ENCODE measurements around the gene CEACAM7. TPM values are rescaled to one million over a fixed set of nuclear protein-coding genes. Genes with fewer than 3 reads are reported as not detected.

Gene CEACAM7
- total and polyA plus RNA-seq, 5 donors from 2014 or later, result not detected

DNA sequence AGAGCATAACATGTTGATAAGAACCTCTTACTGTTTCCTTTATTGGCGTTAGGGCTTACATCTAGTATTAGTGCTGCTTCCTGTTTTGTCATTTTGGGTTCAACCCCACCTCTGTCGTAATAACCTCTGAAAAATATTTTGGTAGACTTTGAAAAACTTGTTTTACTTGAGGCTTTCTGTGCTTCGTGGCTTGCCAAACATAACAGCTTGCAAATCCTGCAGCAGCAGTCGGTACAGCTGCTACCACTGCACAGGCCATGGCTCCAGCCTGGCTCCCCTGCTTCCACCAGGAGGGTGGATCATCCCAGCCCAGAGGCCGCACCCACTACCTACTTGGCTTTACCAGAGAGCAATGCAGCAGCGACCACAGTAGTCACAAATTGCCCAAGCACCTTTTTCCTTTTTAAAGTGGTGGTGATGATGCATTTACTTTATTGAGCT lies 49.4 kb downstream of the CEACAM7 start:
- H3K27me3 ChIP-seq (ENCODE audit: control insufficient read depth, insufficient read depth, low read length), result no peaks in the 10 kb centered on the region
- H3K27ac Mint-ChIP-seq, result peak overlapping the region; percentile 97 to 100 (median 99)
- peaks cover 18 to 85% (median 46%) of the 10 kb centered on the region in 4 donors for H3K4me1 Mint-ChIP-seq
- peak; percentile 33 to 88 (median 85) for DNase-seq
- H3K4me1 ChIP-seq (ENCODE audit: control insufficient read depth, insufficient read depth, low read length, poor library complexity, severe bottlenecking), result peaks cover 53% of the 10 kb centered on the region
- H3K9me3 Mint-ChIP-seq, result peaks cover 0 to 35% (median 5%) of the 10 kb centered on the region in 7 donors
- ATAC-seq (ENCODE audit: low read depth in 2 of 2), result peak; percentile 76 to 86
- H3K27me3 Mint-ChIP-seq, result peaks cover 23% of the 10 kb centered on the region
- no peaks in the 10 kb centered on the region for H3K36me3 ChIP-seq (ENCODE audit: control insufficient read depth, insufficient read depth, low read length)
- H3K36me3 Mint-ChIP-seq, result peaks cover 23% of the 10 kb centered on the region
- peak overlapping the region; percentile 84 for H3K27ac ChIP-seq (ENCODE audit: insufficient read depth, low read length, poor library complexity, severe bottlenecking)
- peak overlapping the region; percentile 67 to 83 (median 77) for H3K4me3 Mint-ChIP-seq
- peaks cover 0 to 9% of the 10 kb centered on the region in 2 experiments for H3K9me3 ChIP-seq (ENCODE audit: control insufficient read depth in 2 of 2, low read length in 2 of 2)
- peak overlapping the region; percentile 47 for H3K4me3 ChIP-seq (ENCODE audit: low read depth, low read length)

DNA sequence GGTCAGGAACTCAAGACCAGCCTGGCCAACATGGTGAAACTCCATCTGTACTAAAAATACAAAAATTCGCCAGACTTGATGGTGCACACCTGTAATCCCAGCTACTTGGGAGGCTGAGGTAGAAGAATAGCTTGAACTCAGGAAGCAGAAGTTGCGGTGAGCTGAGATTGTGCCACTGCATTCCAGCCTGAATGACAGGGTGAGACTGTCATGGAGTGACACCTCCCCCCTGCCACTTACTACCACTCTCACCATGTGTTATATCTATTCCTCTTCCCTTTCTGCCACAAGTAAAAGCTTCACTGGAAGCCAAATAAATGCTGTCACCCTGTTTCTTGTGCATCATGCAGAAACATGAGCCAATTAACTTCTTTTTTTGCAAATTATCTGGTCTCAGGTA lies 50.6 kb downstream of the CEACAM7 start:
- peaks cover 23% of the 10 kb centered on the region for H3K36me3 Mint-ChIP-seq
- ATAC-seq (ENCODE audit: low read depth in 2 of 2), result no peak
- H3K4me1 Mint-ChIP-seq, result peaks cover 18 to 82% (median 46%) of the 10 kb centered on the region in 4 donors
- peak overlapping the region in 2 of 4 donors; percentile 78 to 83 for H3K4me3 Mint-ChIP-seq
- Histone ChIP-seq H3K4me3 (ENCODE audit: low read depth, low read length) (peak overlapping the region; percentile 33), H3K36me3 (ENCODE audit: control insufficient read depth, insufficient read depth, low read length) (no peaks in the 10 kb centered on the region), H3K9me3 (ENCODE audit: control insufficient read depth in 2 of 2, low read length in 2 of 2) (peaks cover 0 to 9% of the 10 kb centered on the region in 2 experiments), H3K27me3 (ENCODE audit: control insufficient read depth, insufficient read depth, low read length) (no peaks in the 10 kb centered on the region), H3K4me1 (ENCODE audit: control insufficient read depth, insufficient read depth, low read length, poor library complexity, severe bottlenecking) (peaks cover 53% of the 10 kb centered on the region), H3K27ac (ENCODE audit: insufficient read depth, low read length, poor library complexity, severe bottlenecking) (peak overlapping the region; percentile 84)
- H3K27me3 Mint-ChIP-seq, result peaks cover 27% of the 10 kb centered on the region
- peak overlapping the region; percentile 97 to 100 (median 99) for H3K27ac Mint-ChIP-seq
- no peak for DNase-seq
- peaks cover 0 to 36% (median 5%) of the 10 kb centered on the region in 7 donors for H3K9me3 Mint-ChIP-seq

DNA sequence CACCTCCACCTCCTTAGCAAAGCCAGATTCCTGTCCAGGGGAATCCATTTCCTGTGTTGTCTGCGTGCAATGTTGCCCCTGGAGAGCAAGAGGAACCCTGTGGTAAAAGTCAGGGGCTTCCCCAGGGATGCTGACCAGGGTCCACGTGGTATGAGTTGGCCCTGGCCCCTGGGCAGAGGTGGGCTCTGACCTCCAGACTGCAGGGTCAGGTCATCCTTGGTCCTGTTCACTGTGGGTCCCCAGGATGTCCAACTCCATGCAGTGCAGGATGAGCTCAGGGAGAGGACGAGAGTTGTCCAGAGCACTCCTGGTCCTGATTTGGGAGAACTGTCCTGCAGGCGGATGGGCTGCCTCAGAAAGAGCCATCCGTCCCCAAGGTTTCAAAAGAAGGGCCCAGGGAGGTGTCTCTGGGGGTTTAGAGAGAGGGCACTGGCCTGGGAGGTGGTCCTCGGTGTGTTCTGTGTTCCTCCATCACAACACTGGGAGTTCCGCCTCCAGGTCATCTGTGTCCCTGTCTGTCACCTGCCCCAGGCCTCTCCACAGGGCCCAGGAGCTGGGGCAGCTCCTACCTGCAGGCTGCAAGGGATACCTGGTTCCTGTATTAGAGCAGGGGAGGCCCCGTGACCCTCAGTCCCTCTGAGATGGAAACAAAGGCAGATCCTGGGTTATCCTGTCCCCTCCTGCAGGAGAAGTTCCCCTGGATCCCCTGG lies 59.9 kb downstream of the CEACAM7 start:
- no peaks in the 10 kb centered on the region for H3K36me3 ChIP-seq (ENCODE audit: control insufficient read depth, insufficient read depth, low read length)
- peak overlapping the region; percentile 80 to 97 (median 96) for H3K27ac Mint-ChIP-seq
- H3K4me3 ChIP-seq (ENCODE audit: low read depth, low read length), result peak overlapping the region; percentile 4
- H3K4me1 ChIP-seq (ENCODE audit: control insufficient read depth, insufficient read depth, low read length, poor library complexity, severe bottlenecking), result peaks cover 45% of the 10 kb centered on the region
- H3K4me3 Mint-ChIP-seq, result peak overlapping the region in 3 of 4 donors; percentile 27 to 50 (median 33)
- peaks cover 15% of the 10 kb centered on the region for H3K27me3 Mint-ChIP-seq
- H3K4me1 Mint-ChIP-seq, result peaks cover 0 to 59% (median 32%) of the 10 kb centered on the region in 4 donors
- H3K36me3 Mint-ChIP-seq, result peaks cover 11% of the 10 kb centered on the region
- no peak for ATAC-seq (ENCODE audit: low read depth in 2 of 2)
- peaks cover 17% of the 10 kb centered on the region in 2 experiments for H3K9me3 ChIP-seq (ENCODE audit: control insufficient read depth in 2 of 2, low read length in 2 of 2)
- H3K27me3 ChIP-seq (ENCODE audit: control insufficient read depth, insufficient read depth, low read length), result peaks cover 5% of the 10 kb centered on the region
- H3K9me3 Mint-ChIP-seq, result peaks cover 1 to 13% (median 5%) of the 10 kb centered on the region in 7 donors
- peak overlapping the region; percentile 60 for H3K27ac ChIP-seq (ENCODE audit: insufficient read depth, low read length, poor library complexity, severe bottlenecking)
- DNase-seq, result no peak

DNA sequence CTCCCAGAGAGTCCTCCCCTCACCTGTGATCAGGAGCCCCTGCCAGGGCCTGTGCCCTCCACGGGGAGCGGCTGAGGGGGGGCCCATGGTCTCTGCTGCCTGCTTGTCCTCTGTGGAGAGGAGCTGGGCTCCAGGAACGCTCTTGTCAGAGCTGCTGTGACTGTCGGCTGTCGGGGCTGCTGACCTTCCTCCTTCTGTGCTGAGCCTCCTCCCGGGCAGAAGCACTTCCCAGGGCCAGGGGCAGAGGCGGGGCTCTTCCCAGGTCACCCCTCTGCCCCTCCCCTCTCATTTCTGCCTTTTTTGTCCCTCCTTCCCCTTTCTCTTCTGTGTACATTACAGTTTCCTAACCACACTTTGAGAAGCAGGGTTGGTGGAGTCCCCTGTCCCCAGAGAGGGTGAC lies 61.2 kb downstream of the CEACAM7 start, which contains the start of gene CEACAM4:
TSS of gene CEACAM4 (minus strand) at position 198 of the 400 bp plus-strand sequence. CDS start at position 87, 111 bp downstream.
- Mint-ChIP-seq H3K4me3 (peak within 1 kb of the TSS; percentile 85 to 93 (median 90)), H3K9me3 (peaks cover 0 to 13% (median 5%) of the 10 kb centered on the region in 7 donors), H3K4me1 (peaks cover 0 to 71% (median 42%) of the 10 kb centered on the region in 4 donors), H3K36me3 (peaks cover 17% of the 10 kb centered on the region), H3K27ac (peak within 1 kb of the TSS; percentile 96 to 98 (median 97)), H3K27me3 (peaks cover 9% of the 10 kb centered on the region)
- no peak for DNase-seq
- Histone ChIP-seq H3K9me3 (ENCODE audit: control insufficient read depth in 2 of 2, low read length in 2 of 2) (peaks cover 17% of the 10 kb centered on the region in 2 experiments), H3K27ac (ENCODE audit: insufficient read depth, low read length, poor library complexity, severe bottlenecking) (peak within 1 kb of the TSS; percentile 60), H3K36me3 (ENCODE audit: control insufficient read depth, insufficient read depth, low read length) (no peaks in the 10 kb centered on the region), H3K4me3 (ENCODE audit: low read depth, low read length) (peak within 1 kb of the TSS; percentile 65), H3K27me3 (ENCODE audit: control insufficient read depth, insufficient read depth, low read length) (peaks cover 5% of the 10 kb centered on the region), H3K4me1 (ENCODE audit: control insufficient read depth, insufficient read depth, low read length, poor library complexity, severe bottlenecking) (peaks cover 58% of the 10 kb centered on the region)
- ATAC-seq (ENCODE audit: low read depth in 2 of 2), result peak in 1 of 2 donors; percentile 24

DNA sequence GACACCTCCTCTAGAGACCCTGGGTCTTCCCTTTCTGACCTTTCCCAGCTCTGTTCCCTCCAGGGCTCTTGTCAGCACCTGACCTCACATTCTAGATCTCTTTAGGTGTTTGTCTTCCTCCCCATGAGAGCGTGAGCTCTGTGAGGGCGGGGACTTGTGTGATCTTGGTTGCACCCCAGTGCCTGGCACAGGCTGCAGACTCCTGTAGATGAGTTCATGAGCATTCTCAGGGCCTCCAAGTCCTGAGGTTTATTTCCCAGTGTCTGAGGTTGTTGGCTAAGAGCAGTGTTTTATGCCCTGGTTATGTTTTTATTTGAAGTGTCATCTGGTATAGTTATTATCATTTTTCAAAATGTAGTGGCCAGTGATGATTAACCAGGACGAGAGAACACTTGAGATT lies 61.8 kb downstream of the CEACAM7 start:
- Histone ChIP-seq H3K27me3 (ENCODE audit: control insufficient read depth, insufficient read depth, low read length) (peaks cover 5% of the 10 kb centered on the region), H3K9me3 (ENCODE audit: control insufficient read depth in 2 of 2, low read length in 2 of 2) (peaks cover 14% of the 10 kb centered on the region in 2 experiments), H3K4me3 (ENCODE audit: low read depth, low read length) (peak overlapping the region; percentile 65), H3K27ac (ENCODE audit: insufficient read depth, low read length, poor library complexity, severe bottlenecking) (peak overlapping the region; percentile 60), H3K36me3 (ENCODE audit: control insufficient read depth, insufficient read depth, low read length) (no peaks in the 10 kb centered on the region), H3K4me1 (ENCODE audit: control insufficient read depth, insufficient read depth, low read length, poor library complexity, severe bottlenecking) (peaks cover 61% of the 10 kb centered on the region)
- H3K4me1 Mint-ChIP-seq, result peaks cover 0 to 77% (median 42%) of the 10 kb centered on the region in 4 donors
- DNase-seq, result peak in 2 of 3 donors; percentile 28 to 33
- ATAC-seq (ENCODE audit: low read depth in 2 of 2), result peak; percentile 52 to 54
- peaks cover 17% of the 10 kb centered on the region for H3K36me3 Mint-ChIP-seq
- H3K4me3 Mint-ChIP-seq, result peak overlapping the region; percentile 85 to 93 (median 90)
- peaks cover 0 to 12% (median 2%) of the 10 kb centered on the region in 7 donors for H3K9me3 Mint-ChIP-seq
- H3K27ac Mint-ChIP-seq, result peak overlapping the region; percentile 96 to 98 (median 97)
- peaks cover 9% of the 10 kb centered on the region for H3K27me3 Mint-ChIP-seq

DNA sequence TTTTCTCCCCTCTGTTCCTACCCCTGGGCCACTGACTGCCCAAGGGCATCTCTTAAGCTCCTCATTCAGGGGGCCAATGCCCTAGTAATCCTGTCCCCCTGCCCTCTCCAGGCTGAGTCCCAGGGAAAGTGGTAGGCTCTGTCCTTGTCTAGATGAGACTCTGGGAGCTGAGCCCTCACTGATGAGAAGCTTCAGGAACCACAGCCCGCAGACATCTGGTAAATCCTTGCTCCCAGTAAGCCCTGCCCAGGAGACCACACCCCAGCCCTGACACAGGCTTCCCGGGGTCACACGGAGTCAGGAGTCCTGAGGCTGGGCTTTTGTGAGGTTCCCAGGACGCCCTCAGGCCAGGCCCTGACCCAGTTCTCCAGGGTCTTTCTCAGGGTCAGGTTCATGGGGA lies 63.1 kb downstream of the CEACAM7 start:
- Mint-ChIP-seq H3K4me3 (peak overlapping the region; percentile 79 to 90 (median 84)), H3K27me3 (peaks cover 5% of the 10 kb centered on the region), H3K9me3 (peaks cover 0 to 3% (median 1%) of the 10 kb centered on the region in 7 donors), H3K27ac (peak overlapping the region; percentile 56 to 98 (median 96)), H3K36me3 (peaks cover 13% of the 10 kb centered on the region), H3K4me1 (peaks cover 0 to 83% (median 40%) of the 10 kb centered on the region in 4 donors)
- ATAC-seq (ENCODE audit: low read depth in 2 of 2), result no peak
- H3K36me3 ChIP-seq (ENCODE audit: control insufficient read depth, insufficient read depth, low read length), result no peaks in the 10 kb centered on the region
- peaks cover 61% of the 10 kb centered on the region for H3K4me1 ChIP-seq (ENCODE audit: control insufficient read depth, insufficient read depth, low read length, poor library complexity, severe bottlenecking)
- H3K4me3 ChIP-seq (ENCODE audit: low read depth, low read length), result peak overlapping the region; percentile 70
- DNase-seq, result no peak
- peaks cover under 1% of the 10 kb centered on the region in 2 experiments for H3K9me3 ChIP-seq (ENCODE audit: control insufficient read depth in 2 of 2, low read length in 2 of 2)
- peak overlapping the region; percentile 0 for H3K27ac ChIP-seq (ENCODE audit: insufficient read depth, low read length, poor library complexity, severe bottlenecking)
- H3K27me3 ChIP-seq (ENCODE audit: control insufficient read depth, insufficient read depth, low read length), result no peaks in the 10 kb centered on the region

DNA sequence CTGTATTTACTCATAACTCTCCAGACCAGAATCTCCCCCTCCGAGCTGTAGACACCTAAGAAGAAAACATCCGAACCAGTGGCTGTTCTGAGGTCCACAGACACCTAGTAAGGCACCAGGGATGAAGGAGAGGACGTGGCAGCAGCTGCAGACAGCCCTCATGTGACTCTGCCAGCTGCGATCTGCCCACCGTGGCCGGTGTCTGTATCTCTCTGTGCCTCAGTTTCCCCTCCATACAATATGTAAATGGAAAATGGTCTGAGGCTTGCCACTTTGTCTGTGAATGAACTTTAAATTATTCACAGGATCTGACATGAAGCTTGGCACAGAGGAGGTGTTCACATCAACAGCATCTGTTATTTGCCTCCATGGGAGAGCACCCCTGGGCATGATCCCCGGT lies 63.6 kb downstream of the CEACAM7 start:
- peak overlapping the region; percentile 79 to 85 (median 84) for H3K4me3 Mint-ChIP-seq
- DNase-seq (no peak), ATAC-seq (ENCODE audit: low read depth in 2 of 2) (no peak)
- Histone ChIP-seq H3K4me3 (ENCODE audit: low read depth, low read length) (peak overlapping the region; percentile 70), H3K27ac (ENCODE audit: insufficient read depth, low read length, poor library complexity, severe bottlenecking) (peak overlapping the region; percentile 37), H3K4me1 (ENCODE audit: control insufficient read depth, insufficient read depth, low read length, poor library complexity, severe bottlenecking) (peaks cover 61% of the 10 kb centered on the region), H3K9me3 (ENCODE audit: control insufficient read depth in 2 of 2, low read length in 2 of 2) (no peaks in the 10 kb centered on the region), H3K36me3 (ENCODE audit: control insufficient read depth, insufficient read depth, low read length) (no peaks in the 10 kb centered on the region), H3K27me3 (ENCODE audit: control insufficient read depth, insufficient read depth, low read length) (no peaks in the 10 kb centered on the region)
- H3K36me3 Mint-ChIP-seq, result peaks cover 13% of the 10 kb centered on the region
- peaks cover 4% of the 10 kb centered on the region for H3K27me3 Mint-ChIP-seq
- peaks cover 0 to 86% (median 39%) of the 10 kb centered on the region in 4 donors for H3K4me1 Mint-ChIP-seq
- H3K27ac Mint-ChIP-seq, result peak overlapping the region in 2 of 3 donors; percentile 95 to 96
- peaks cover 0 to 1% (median 0%) of the 10 kb centered on the region in 7 donors for H3K9me3 Mint-ChIP-seq
